Lower leg skin (tissue), 3 donors: Measurements from ENCODE around the gene KLHDC4.

ENCODE experiments used
- POLR2A ChIP-seq, 2 donors: fragments of 450-650 bp; IDR thresholded peaks; one replicate each; pipeline ENCODE4 v1.6.1; 2016 to 2017; ENCODE audit warnings: antibody characterized with exemption in 2 of 2, mild to moderate bottlenecking in 1 of 2, moderate library complexity in 1 of 2
- TF ChIP-seq, protein P1 (sequence below), 3 donors: fragments of 450-650 bp; IDR thresholded peaks; one replicate each; pipeline ENCODE4 v1.5.1; 2016; ENCODE audit warnings: antibody characterized with exemption in 3 of 3, mild to moderate bottlenecking in 3 of 3, moderate library complexity in 2 of 3

GRCh38 chr16:87703071-87703470, 62.7 kb downstream of the KLHDC4 start:
- TF ChIP-seq, protein P1, sequence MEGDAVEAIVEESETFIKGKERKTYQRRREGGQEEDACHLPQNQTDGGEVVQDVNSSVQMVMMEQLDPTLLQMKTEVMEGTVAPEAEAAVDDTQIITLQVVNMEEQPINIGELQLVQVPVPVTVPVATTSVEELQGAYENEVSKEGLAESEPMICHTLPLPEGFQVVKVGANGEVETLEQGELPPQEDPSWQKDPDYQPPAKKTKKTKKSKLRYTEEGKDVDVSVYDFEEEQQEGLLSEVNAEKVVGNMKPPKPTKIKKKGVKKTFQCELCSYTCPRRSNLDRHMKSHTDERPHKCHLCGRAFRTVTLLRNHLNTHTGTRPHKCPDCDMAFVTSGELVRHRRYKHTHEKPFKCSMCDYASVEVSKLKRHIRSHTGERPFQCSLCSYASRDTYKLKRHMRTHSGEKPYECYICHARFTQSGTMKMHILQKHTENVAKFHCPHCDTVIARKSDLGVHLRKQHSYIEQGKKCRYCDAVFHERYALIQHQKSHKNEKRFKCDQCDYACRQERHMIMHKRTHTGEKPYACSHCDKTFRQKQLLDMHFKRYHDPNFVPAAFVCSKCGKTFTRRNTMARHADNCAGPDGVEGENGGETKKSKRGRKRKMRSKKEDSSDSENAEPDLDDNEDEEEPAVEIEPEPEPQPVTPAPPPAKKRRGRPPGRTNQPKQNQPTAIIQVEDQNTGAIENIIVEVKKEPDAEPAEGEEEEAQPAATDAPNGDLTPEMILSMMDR (IDR thresholded peaks at IDR 0.05) = no peak
- TF ChIP-seq POLR2A (IDR thresholded peaks at IDR 0.05) = no peak
